B cell (primary cell): ENCODE measurements around the gene CETP.

Experiments
- EZH2 ChIP-seq: IDR thresholded peaks from 2 replicates; pipeline ENCODE4 v1.6.1; 2012; ENCODE audit warnings: borderline replicate concordance, low read depth, mild to moderate bottlenecking, moderate library complexity, low read length; ENCODE audit not compliant: insufficient read depth, poor library complexity, severe bottlenecking
- TF ChIP-seq, protein P1 (sequence below): fragments of 200-600 bp; IDR thresholded peaks from one replicate; pipeline ENCODE4 v1.8.0; 2022; ENCODE audit warnings: antibody characterized with exemption, mild to moderate bottlenecking

DNA sequence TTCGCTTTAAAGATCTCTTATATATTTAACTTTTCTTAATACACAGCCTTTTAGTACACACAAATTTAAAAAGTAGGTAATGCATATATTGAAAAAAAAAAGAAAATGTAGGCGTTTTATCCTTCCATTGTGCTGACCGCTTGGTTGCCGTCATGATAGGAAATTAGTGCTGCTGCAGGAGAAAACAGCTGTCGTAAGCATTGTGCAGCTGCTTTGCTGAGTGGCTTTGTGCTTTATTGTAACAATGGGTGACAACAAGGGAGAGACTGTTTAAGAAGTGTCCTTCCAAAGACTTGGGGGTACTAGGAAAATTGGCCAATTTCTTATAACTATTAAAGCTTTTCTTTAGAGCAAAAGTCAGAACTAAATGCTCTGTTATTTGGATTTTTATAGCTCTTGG, 24.8 kb upstream of the CETP start:
- TF ChIP-seq, protein P1, sequence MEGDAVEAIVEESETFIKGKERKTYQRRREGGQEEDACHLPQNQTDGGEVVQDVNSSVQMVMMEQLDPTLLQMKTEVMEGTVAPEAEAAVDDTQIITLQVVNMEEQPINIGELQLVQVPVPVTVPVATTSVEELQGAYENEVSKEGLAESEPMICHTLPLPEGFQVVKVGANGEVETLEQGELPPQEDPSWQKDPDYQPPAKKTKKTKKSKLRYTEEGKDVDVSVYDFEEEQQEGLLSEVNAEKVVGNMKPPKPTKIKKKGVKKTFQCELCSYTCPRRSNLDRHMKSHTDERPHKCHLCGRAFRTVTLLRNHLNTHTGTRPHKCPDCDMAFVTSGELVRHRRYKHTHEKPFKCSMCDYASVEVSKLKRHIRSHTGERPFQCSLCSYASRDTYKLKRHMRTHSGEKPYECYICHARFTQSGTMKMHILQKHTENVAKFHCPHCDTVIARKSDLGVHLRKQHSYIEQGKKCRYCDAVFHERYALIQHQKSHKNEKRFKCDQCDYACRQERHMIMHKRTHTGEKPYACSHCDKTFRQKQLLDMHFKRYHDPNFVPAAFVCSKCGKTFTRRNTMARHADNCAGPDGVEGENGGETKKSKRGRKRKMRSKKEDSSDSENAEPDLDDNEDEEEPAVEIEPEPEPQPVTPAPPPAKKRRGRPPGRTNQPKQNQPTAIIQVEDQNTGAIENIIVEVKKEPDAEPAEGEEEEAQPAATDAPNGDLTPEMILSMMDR = no peak
- TF ChIP-seq EZH2 = no peak
